Fibroblast of pulmonary artery (primary cell): ENCODE data around the gene DNAJA2.
"Not testable (repeated sequence)": the region's sequence is repeated elsewhere in the genome, so short reads cannot be mapped to it uniquely, and the experiment has no call there.

Experiments used
- DNase-seq: peaks from one replicate; pipeline ENCODE4 v3.0.0-alpha.2; 2010; ENCODE audit warnings: low read depth
- H3K4me3 ChIP-seq: replicated peaks from 2 replicates; pipeline ENCODE4 v1.5.1; 2011; ENCODE audit warnings: low read depth, mild to moderate bottlenecking, control low read depth, low read length, moderate library complexity
- TF ChIP-seq, protein P1 (sequence below): IDR thresholded peaks from 2 replicates; pipeline ENCODE4 v1.5.1; 2011; ENCODE audit warnings: mild to moderate bottlenecking, control low read depth, low read length, inconsistent platforms; ENCODE audit errors: missing control alignments

DNAJA2 gene

GRCh38 chr16:46947900-46948547, 25.4 kb downstream of the DNAJA2 start:
- H3K4me3 ChIP-seq = no peak overlapping the region
- TF ChIP-seq, protein P1, sequence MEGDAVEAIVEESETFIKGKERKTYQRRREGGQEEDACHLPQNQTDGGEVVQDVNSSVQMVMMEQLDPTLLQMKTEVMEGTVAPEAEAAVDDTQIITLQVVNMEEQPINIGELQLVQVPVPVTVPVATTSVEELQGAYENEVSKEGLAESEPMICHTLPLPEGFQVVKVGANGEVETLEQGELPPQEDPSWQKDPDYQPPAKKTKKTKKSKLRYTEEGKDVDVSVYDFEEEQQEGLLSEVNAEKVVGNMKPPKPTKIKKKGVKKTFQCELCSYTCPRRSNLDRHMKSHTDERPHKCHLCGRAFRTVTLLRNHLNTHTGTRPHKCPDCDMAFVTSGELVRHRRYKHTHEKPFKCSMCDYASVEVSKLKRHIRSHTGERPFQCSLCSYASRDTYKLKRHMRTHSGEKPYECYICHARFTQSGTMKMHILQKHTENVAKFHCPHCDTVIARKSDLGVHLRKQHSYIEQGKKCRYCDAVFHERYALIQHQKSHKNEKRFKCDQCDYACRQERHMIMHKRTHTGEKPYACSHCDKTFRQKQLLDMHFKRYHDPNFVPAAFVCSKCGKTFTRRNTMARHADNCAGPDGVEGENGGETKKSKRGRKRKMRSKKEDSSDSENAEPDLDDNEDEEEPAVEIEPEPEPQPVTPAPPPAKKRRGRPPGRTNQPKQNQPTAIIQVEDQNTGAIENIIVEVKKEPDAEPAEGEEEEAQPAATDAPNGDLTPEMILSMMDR = peak; percentile 62
- DNase-seq = peak; percentile 67

DNA sequence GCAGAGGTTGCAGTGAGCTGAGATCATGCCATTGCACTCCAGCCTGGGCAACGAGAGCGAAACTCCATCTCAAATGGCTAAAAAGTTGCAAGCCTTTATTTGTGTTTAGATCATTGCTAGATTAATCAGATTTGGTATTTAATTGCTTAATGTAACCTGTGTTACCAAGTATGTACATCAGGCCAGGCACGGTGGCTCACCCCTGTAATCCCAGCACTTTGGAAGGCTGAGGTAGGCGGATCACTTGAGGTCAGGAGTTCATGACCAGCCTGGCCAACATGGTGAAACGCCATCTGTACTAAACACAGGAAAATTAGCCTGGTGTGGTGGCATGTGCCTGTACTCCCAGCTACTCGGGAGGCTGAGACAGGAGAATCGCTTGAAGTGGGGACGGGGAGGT, 28.8 kb downstream of the DNAJA2 start:
- not testable (repeated sequence) for H3K4me3 ChIP-seq, DNase-seq

GRCh38 chr16:46937536-46937935, 35.9 kb downstream of the DNAJA2 start:
- DNase-seq = no peak
- H3K4me3 ChIP-seq = no peak overlapping the region
- TF ChIP-seq, protein P1 = no peak

DNA sequence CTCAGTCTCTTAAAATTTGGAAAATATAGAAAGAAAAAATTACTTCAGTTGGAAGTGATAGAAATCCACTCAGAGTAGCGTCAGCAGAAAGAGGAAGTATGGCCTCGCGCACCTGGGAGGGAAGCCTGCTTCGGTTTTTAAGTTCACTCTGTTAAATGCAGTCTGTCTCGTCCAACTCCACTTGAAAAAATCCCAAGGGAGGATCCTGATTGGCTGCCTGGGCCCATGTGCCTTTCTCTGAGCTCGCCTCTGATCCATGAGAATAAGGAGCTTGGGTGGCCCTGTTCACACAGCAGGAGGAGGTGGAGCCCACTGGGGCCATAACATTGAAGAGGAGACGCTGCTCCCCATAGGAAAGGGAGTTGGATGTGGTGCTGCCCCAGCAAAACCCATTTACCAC, 40.7 kb downstream of the DNAJA2 start:
- H3K4me3 ChIP-seq = no peak overlapping the region
- TF ChIP-seq, protein P1 = no peak
- DNase-seq = no peak

DNA sequence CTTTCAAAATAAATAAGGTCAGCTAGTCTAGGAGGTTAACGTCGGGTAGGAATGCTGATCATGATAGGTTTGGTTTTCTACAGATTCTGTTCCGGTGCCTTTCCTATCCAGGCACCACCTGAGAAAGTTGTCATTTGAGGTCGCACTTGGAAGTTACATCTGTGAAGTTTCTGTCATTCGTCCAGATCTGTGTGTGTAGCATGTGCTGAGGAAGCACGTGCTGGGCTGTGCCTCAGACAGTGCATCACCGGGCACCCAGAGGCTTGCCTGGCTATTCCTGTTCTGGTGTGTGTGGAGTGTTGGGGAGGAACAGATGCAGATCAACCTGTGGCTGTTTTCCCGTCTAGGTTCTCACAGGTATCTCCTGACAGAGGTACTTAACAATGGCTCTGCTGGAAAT, 42.6 kb downstream of the DNAJA2 start:
- DNase-seq = no peak
- TF ChIP-seq, protein P1 = no peak
- H3K4me3 ChIP-seq = no peak overlapping the region

GRCh38 chr16:46929378-46930332, 43.8 kb downstream of the DNAJA2 start:
- TF ChIP-seq, protein P1 = peak; percentile 84
- no peak overlapping the region for H3K4me3 ChIP-seq
- DNase-seq = peak; percentile 66

GRCh38 chr16:46928811-46929210, 44.7 kb downstream of the DNAJA2 start:
- no peak for DNase-seq
- H3K4me3 ChIP-seq = no peak overlapping the region
- TF ChIP-seq, protein P1 = no peak
